A549 (cell line): ENCODE data around the gene PRKG1. TPM values are rescaled to one million over a fixed set of nuclear protein-coding genes. Genes with fewer than 3 reads are reported as not detected.

Source experiments
- ATAC-seq, 2 experiments: fragments of 200-7000 bp in 1 of 2; fragments of >200 bp in 1 of 2; cut with Nextera tagmentation in 1 of 2; cut with Tn5 transposase in 1 of 2; 3 replicates each; pipeline versions ENCODE4 v1.8.0 to v1.9.1; 2018 to 2020; ENCODE audit warnings: mild to moderate bottlenecking in 1 of 2, moderate library complexity in 1 of 2
- CTCF ChIA-PET: fragments of 300-600 bp; sonication (Branson Sonifier 250); formaldehyde crosslinking; extraction: SDS; loops from one replicate; lab custom pipeline; 2021; ENCODE audit warnings: antibody characterized with exemption, inconsistent platforms; lab: Yijun Ruan, JAX
- POLR2A ChIA-PET: fragments of 350-600 bp; formaldehyde crosslinking; extraction: SDS; loops from one replicate; lab custom pipeline; 2021; ENCODE audit warnings: antibody characterized with exemption, inconsistent platforms; lab: Yijun Ruan, JAX
- DNase-seq, 2 experiments: peaks; one replicate each; pipeline versions ENCODE4 v3.0.0 to v3.0.0-alpha.2; 2011 to 2016; ENCODE audit warnings: low read depth in 1 of 2, low spot score in 1 of 2
- FAIRE-seq: peaks from 2 replicates; lab custom pipeline; 2011; peaks lifted over from hg19 to GRCh38; lab: Jason Lieb, UNC
- H3K27ac ChIP-seq, 2 experiments: fragments of >200 bp; sonication (Bioruptor Twin); formaldehyde crosslinking; 3 replicates each; pipeline ENCODE4 v1.5.1; 2016 to 2017
- H3K4me1 ChIP-seq: fragments of >200 bp; sonication (Bioruptor Twin); formaldehyde crosslinking; 3 replicates; pipeline ENCODE4 v1.6.1; 2016
- H3K4me2 ChIP-seq: fragments of >200 bp; sonication (Bioruptor Twin); formaldehyde crosslinking; 3 replicates; pipeline ENCODE4 v1.6.1; 2016
- H3K4me3 ChIP-seq: fragments of >200 bp; sonication (Bioruptor Twin); formaldehyde crosslinking; 3 replicates; pipeline ENCODE4 v1.5.1; 2016
- H3K9me3 ChIP-seq: fragments of >200 bp; sonication (Bioruptor Twin); formaldehyde crosslinking; 3 replicates; pipeline ENCODE4 v1.6.1; 2016
- CHD2 ChIP-seq: fragments of 150-350 bp; IDR thresholded peaks from 2 replicates; pipeline ENCODE4 v1.6.1; 2014; ENCODE audit warnings: low read length; ENCODE audit not compliant: partially characterized antibody
- CHD4 ChIP-seq: fragments of 200-600 bp; sonication (generic); IDR thresholded peaks from 2 replicates; pipeline ENCODE4 v1.6.1; 2016; ENCODE audit warnings: antibody characterized with exemption, mild to moderate bottlenecking, borderline replicate concordance
- EHF ChIP-seq: fragments of 250-450 bp; sonication (Bioruptor Pico); IDR thresholded peaks from 2 replicates; pipeline ENCODE4 v1.5.0; 2020; ENCODE audit warnings: mild to moderate bottlenecking
- ESRRA ChIP-seq: fragments of 150-350 bp; IDR thresholded peaks from 2 replicates; pipeline ENCODE4 v1.6.1; 2014; ENCODE audit warnings: mild to moderate bottlenecking, low read length, borderline replicate concordance
- FOSB ChIP-seq: fragments of 250-450 bp; sonication (Bioruptor Pico); IDR thresholded peaks from 2 replicates; pipeline ENCODE4 v1.5.0; 2020; ENCODE audit warnings: mild to moderate bottlenecking, moderate library complexity
- HDAC2 ChIP-seq: fragments of 200-600 bp; sonication (generic); IDR thresholded peaks from 2 replicates; pipeline ENCODE4 v1.6.1; 2016
- HOXB5 ChIP-seq: fragments of 250-450 bp; sonication (Bioruptor Pico); IDR thresholded peaks from 2 replicates; pipeline ENCODE4 v1.5.0; 2020; ENCODE audit warnings: mild to moderate bottlenecking, moderate library complexity
- MAFK ChIP-seq: fragments of 450-650 bp; IDR thresholded peaks from 2 replicates; pipeline ENCODE4 v1.6.1; 2014; ENCODE audit not compliant: partially characterized antibody
- PHF8 ChIP-seq: fragments of 200-600 bp; sonication (generic); IDR thresholded peaks from 2 replicates; pipeline ENCODE4 v1.6.1; 2016; ENCODE audit warnings: low read depth, mild to moderate bottlenecking, antibody characterized with exemption, moderate library complexity, borderline replicate concordance
- RCOR1 ChIP-seq: fragments of 150-350 bp; IDR thresholded peaks from 2 replicates; pipeline ENCODE4 v1.6.1; 2014; ENCODE audit warnings: antibody characterized with exemption, low read length, low read depth
- RFX5 ChIP-seq: fragments of 450-650 bp; IDR thresholded peaks from 2 replicates; pipeline ENCODE4 v1.7.1; 2014; ENCODE audit warnings: antibody characterized with exemption, mild to moderate bottlenecking, moderate library complexity
- RNF2 ChIP-seq: fragments of 200-600 bp; sonication (generic); IDR thresholded peaks from 2 replicates; pipeline ENCODE4 v1.6.1; 2016; ENCODE audit warnings: low read depth, mild to moderate bottlenecking, antibody characterized with exemption, moderate library complexity, borderline replicate concordance
- ZC3H11A ChIP-seq: fragments of 450-650 bp; IDR thresholded peaks from 2 replicates; pipeline ENCODE4 v1.6.1; 2014; ENCODE audit warnings: antibody characterized with exemption, mild to moderate bottlenecking
- ZNF302 ChIP-seq: fragments of 250-450 bp; sonication (Bioruptor Pico); IDR thresholded peaks from 2 replicates; pipeline ENCODE4 v1.9.0; 2021; ENCODE audit warnings: inconsistent platforms, mild to moderate bottlenecking, moderate library complexity
- WGBS: methylation state at CpG from one replicate; pipeline ENCODE4 v1.1.6; 2017; ENCODE audit errors: missing lambda C conversion rate; 5-methylcytosine and 5-hydroxymethylcytosine counted together
- polyA plus RNA-seq, 4 experiments: library from polyadenylated mRNA; depleted of rRNA in 3 of 4; stranded (reverse); fragments of >200 nt; fragmentation: RNase III in 1 of 4; extraction: RNeasy Plus Mini Kit Qiagen cat#74134 plus additional on column Dnase treatment in 1 of 4; gene quantifications; 2 replicates in 3 of 4; 3 replicates in 1 of 4; pipeline ENCODE4 v1.2.3, GENCODE V29; 2011 to 2017
- TF ChIP-seq, protein P1 (sequence below): fragments of 250-450 bp; sonication (Bioruptor Pico); IDR thresholded peaks from 2 replicates; pipeline ENCODE4 v1.5.0; 2021; ENCODE audit warnings: mild to moderate bottlenecking, moderate library complexity, borderline replicate concordance
- TF ChIP-seq, protein P2 (sequence below): fragments of 150-350 bp; IDR thresholded peaks from 2 replicates; pipeline ENCODE4 v1.6.1; 2014; ENCODE audit warnings: low read depth, mild to moderate bottlenecking, low read length
- TF ChIP-seq, protein P3 (sequence below): IDR thresholded peaks from 2 replicates; pipeline ENCODE4 v1.6.1; 2012
- TF ChIP-seq, protein P4 (sequence below): IDR thresholded peaks from 2 replicates; pipeline ENCODE4 v1.6.1; 2012; ENCODE audit warnings: low read depth, borderline replicate concordance
- TF ChIP-seq, protein P5 (sequence below): fragments of 200-600 bp; sonication (generic); IDR thresholded peaks from 2 replicates; pipeline ENCODE4 v1.6.1; 2016; ENCODE audit warnings: antibody characterized with exemption, mild to moderate bottlenecking, moderate library complexity

The PRKG1 gene
- polyA plus RNA-seq, 2 of the 4 experiments (the other 2 are of a cell fraction) = not detected

DNA sequence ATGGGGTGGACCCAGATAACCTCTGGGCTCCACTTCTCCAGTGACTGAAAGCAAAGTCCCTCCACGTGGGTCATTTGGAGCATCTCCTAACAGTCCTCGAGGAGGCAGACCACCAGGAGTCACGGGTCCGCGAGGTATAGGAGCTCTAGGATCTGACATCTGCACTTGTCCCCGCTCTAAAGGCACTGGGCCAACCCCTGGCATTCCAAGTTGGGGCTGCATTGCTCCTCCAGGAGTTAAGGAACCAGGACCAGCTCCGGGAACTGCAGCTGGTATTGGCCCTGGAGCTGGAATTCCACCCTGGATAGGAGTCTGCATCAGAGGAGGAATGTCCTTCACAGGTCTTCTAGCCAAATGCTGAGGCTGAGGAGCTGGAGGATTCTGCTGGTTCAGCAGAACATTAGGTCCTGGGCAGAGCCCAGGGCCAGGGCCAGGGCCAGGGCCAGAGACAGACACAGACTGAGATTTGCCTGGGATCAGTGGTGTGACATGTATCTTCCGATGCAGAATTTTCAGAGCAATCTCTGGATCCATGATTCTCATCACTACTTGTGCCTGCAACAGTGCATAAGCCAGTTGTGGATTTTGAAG, 624.3 kb downstream of the PRKG1 start:
- POLR2A ChIA-PET = no interaction called here
- TF ChIP-seq, protein P1, sequence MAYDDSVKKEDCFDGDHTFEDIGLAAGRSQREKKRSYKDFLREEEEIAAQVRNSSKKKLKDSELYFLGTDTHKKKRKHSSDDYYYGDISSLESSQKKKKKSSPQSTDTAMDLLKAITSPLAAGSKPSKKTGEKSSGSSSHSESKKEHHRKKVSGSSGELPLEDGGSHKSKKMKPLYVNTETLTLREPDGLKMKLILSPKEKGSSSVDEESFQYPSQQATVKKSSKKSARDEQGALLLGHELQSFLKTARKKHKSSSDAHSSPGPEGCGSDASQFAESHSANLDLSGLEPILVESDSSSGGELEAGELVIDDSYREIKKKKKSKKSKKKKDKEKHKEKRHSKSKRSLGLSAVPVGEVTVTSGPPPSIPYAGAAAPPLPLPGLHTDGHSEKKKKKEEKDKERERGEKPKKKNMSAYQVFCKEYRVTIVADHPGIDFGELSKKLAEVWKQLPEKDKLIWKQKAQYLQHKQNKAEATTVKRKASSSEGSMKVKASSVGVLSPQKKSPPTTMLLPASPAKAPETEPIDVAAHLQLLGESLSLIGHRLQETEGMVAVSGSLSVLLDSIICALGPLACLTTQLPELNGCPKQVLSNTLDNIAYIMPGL (CRISPR knock-in tag) = no peak
- TF ChIP-seq RCOR1 (no peak), MAFK (peak; percentile 78)
- TF ChIP-seq, protein P2, sequence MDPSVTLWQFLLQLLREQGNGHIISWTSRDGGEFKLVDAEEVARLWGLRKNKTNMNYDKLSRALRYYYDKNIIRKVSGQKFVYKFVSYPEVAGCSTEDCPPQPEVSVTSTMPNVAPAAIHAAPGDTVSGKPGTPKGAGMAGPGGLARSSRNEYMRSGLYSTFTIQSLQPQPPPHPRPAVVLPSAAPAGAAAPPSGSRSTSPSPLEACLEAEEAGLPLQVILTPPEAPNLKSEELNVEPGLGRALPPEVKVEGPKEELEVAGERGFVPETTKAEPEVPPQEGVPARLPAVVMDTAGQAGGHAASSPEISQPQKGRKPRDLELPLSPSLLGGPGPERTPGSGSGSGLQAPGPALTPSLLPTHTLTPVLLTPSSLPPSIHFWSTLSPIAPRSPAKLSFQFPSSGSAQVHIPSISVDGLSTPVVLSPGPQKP = no peak
- TF ChIP-seq, all 56 proteins: peak for 1
- CTCF ChIA-PET = interaction anchor here (2.0 kb wide), 1 partner anchor 16 kb away, joined by 5 read pairs; no protein-coding TSS in a partner anchor
- peak overlapping the region; percentile 95 for H3K4me2 ChIP-seq
- ATAC-seq (peak in 1 of 2 experiments; percentile 13; a peak in 2 of 6 replicates), FAIRE-seq (no peak), DNase-seq (no peak)
- H3K9me3 ChIP-seq = no peaks in the 10 kb centered on the region
- peaks cover 7% of the 10 kb centered on the region; the same call in 2 of the 3 replicates for H3K4me1 ChIP-seq
- H3K27ac ChIP-seq = peak overlapping the region; percentile 93 to 95
- 59% methylated on average over 3 of the region's 8 CpGs for WGBS
- peak overlapping the region; percentile 90 for H3K4me3 ChIP-seq

DNA sequence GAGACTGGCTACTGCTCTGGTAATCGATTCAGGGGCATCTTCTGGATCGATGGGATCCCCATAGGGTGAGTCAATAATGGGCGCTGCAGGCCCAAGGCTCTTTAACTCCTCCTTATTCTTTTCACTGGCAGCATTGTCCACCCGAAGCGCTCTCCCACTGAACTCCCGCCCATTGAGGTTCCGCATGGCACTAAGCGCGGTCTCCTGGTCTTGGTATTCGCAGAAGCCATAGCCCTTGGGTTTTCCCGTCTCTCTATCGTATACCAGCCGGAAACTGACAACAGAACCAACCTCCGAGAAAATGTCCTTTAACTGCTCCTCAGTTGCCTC, 624.8 kb downstream of the PRKG1 start:
- 0% methylated on average over 14 of the region's 14 CpGs for WGBS
- peak overlapping the region; percentile 93 to 95 for H3K27ac ChIP-seq
- DNase-seq (no peak), FAIRE-seq (no peak), ATAC-seq (peak; percentile 58 to 80)
- ChIA-PET POLR2A (no interaction called here), CTCF (interaction anchor here (2.0 kb wide), 1 partner anchor 16 kb away, joined by 5 read pairs; no protein-coding TSS in a partner anchor)
- TF ChIP-seq PHF8 (peak; percentile 72; the same call in 1 of the 2 replicates), CHD4 (no peak)
- H3K4me3 ChIP-seq = peak overlapping the region; percentile 90
- no peaks in the 10 kb centered on the region for H3K9me3 ChIP-seq
- peak overlapping the region; percentile 95 for H3K4me2 ChIP-seq
- peaks cover 7% of the 10 kb centered on the region; the same call in 2 of the 3 replicates for H3K4me1 ChIP-seq

DNA sequence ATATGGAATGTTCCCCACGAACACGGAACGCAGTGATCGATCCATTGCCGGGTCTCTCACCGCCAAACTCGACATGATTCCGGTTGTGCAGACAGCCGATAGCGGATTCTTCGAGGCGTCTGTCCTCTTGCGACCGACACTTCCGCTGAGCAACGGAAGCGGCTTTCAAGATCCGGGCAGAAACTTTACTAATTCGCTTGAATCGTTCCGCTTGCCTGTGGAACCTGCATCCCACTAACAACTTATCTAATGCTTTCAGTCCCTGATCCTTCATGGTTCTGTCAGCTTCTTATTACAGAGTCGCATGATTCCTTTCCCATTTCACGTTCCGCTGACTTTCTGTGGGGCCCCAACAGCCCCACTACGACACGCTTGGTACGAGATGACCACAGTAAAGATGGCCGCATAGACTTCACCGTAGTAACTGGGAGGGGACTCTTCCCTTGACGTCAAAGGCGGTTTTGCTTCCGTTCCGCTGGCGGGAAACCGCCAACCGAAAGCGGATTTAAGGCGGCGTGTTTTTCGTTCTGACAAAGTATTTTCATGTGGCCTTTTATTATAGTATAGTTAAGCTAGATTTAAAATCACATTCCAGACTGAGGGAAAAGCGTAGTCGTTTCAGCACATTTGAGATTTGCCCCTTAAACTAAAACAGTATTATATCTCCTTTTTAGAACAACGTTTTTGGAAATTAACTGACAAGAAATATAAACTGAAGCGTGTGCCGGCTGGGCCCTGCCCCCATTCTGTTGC, 625.4 kb downstream of the PRKG1 start, which contains the start of gene CSTF2T:
CSTF2T (minus strand) TSS at position 121 of the 753 bp plus-strand sequence; CDS start at position 75, 46 bp downstream.
- Histone ChIP-seq H3K4me3 (peak within 1 kb of the TSS; percentile 90), H3K4me2 (peak within 1 kb of the TSS; percentile 95), H3K9me3 (no peaks in the 10 kb centered on the region), H3K27ac (peak within 1 kb of the TSS; percentile 93 to 95), H3K4me1 (peaks cover 7% of the 10 kb centered on the region; the same call in 2 of the 3 replicates)
- FAIRE-seq (peak; percentile 72), DNase-seq (peak; percentile 50 to 97), ATAC-seq (peak; percentile 96 to 97)
- WGBS = 1% methylated on average over 45 of the region's 45 CpGs
- CTCF ChIA-PET = interaction anchor here (2.0 kb wide), 1 partner anchor 15 kb away, joined by 5 read pairs; no protein-coding TSS in a partner anchor
- POLR2A ChIA-PET = no interaction called here
- no peak for TF ChIP-seq CHD2
- TF ChIP-seq, protein P3, sequence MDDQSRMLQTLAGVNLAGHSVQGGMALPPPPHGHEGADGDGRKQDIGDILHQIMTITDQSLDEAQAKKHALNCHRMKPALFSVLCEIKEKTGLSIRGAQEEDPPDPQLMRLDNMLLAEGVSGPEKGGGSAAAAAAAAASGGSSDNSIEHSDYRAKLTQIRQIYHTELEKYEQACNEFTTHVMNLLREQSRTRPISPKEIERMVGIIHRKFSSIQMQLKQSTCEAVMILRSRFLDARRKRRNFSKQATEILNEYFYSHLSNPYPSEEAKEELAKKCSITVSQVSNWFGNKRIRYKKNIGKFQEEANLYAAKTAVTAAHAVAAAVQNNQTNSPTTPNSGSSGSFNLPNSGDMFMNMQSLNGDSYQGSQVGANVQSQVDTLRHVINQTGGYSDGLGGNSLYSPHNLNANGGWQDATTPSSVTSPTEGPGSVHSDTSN = no peak
- TF ChIP-seq, protein P4, sequence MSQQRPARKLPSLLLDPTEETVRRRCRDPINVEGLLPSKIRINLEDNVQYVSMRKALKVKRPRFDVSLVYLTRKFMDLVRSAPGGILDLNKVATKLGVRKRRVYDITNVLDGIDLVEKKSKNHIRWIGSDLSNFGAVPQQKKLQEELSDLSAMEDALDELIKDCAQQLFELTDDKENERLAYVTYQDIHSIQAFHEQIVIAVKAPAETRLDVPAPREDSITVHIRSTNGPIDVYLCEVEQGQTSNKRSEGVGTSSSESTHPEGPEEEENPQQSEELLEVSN = peak; percentile 99
- TF ChIP-seq FOSB (CRISPR knock-in tag) = no peak
- peak; percentile 30; the same call in 1 of the 2 replicates for TF ChIP-seq ZC3H11A
- TF ChIP-seq RNF2 = peak; percentile 82; the same call in 1 of the 2 replicates
- 0 out of 2 replicates have a peak, but pooled peaks have one; percentile 17 for TF ChIP-seq ESRRA
- peak; percentile 73; the same call in 1 of the 2 replicates for TF ChIP-seq RFX5
- TF ChIP-seq EHF (CRISPR knock-in tag) = peak; percentile 59; the same call in 1 of the 2 replicates
- no peak for TF ChIP-seq ZNF302 (CRISPR knock-in tag)
- TF ChIP-seq HDAC2 = no peak
- no peak for TF ChIP-seq RCOR1
- TF ChIP-seq, protein P5, sequence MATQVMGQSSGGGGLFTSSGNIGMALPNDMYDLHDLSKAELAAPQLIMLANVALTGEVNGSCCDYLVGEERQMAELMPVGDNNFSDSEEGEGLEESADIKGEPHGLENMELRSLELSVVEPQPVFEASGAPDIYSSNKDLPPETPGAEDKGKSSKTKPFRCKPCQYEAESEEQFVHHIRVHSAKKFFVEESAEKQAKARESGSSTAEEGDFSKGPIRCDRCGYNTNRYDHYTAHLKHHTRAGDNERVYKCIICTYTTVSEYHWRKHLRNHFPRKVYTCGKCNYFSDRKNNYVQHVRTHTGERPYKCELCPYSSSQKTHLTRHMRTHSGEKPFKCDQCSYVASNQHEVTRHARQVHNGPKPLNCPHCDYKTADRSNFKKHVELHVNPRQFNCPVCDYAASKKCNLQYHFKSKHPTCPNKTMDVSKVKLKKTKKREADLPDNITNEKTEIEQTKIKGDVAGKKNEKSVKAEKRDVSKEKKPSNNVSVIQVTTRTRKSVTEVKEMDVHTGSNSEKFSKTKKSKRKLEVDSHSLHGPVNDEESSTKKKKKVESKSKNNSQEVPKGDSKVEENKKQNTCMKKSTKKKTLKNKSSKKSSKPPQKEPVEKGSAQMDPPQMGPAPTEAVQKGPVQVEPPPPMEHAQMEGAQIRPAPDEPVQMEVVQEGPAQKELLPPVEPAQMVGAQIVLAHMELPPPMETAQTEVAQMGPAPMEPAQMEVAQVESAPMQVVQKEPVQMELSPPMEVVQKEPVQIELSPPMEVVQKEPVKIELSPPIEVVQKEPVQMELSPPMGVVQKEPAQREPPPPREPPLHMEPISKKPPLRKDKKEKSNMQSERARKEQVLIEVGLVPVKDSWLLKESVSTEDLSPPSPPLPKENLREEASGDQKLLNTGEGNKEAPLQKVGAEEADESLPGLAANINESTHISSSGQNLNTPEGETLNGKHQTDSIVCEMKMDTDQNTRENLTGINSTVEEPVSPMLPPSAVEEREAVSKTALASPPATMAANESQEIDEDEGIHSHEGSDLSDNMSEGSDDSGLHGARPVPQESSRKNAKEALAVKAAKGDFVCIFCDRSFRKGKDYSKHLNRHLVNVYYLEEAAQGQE = no peak
- peak; percentile 67 for TF ChIP-seq HOXB5 (CRISPR knock-in tag)
